ENCODE measurements around the gene ATP12A. TPM values are rescaled to one million over a fixed set of nuclear protein-coding genes. Genes with fewer than 3 reads are reported as not detected.

Gene ATP12A
- total RNA-seq, 4 donors from 2014 or later = 0.27 TPM; not detected in 3

GRCh38 chr13:24680921-24681604 is 855 bp downstream of the ATP12A start:
- Histone ChIP-seq H3K36me3 (no peaks in the 10 kb centered on the region), H3K27me3 (peaks cover 6% of the 10 kb centered on the region), H3K4me3 (replicated peaks in 1 of 3) (peak overlapping the region in 1 of 3 donors; percentile 31), H3K9me3 (no peaks in the 10 kb centered on the region), H3K4me1 (peaks cover 0 to 12% of the 10 kb centered on the region in 2 donors), H3K27ac (no peak overlapping the region)
- no peak for DNase-seq
- intact Hi-C loops (cut with DNase I) = no loop called here
- 49 to 52% methylated on average over 21 to 29 of the region's 29 CpGs for WGBS, 2 donors
- TF ChIP-seq CTCF (IDR thresholded peaks at IDR 0.05) (no peak), POLR2A (IDR thresholded peaks at IDR 0.05) (no peak)

DNA sequence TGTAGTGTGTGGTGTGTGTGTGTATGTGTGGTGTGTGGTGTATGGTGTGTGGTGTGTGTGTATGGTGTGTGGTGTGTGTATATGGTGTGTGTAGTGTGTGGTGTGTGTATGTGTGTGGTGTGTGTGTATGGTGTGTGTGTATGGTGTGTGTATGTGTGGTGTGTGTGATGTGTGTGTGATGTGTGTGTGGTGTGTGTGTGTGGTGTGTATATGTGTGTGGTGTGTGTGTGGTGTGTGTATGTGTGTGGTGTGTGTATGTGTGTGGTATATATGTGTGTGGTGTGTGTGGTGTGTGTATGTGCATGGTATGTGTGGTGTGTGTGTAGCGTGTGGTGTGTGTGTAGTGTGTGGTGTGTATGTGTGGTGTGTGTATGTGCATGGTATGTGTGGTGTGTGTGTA is 1.7 kb downstream of the ATP12A start:
- Histone ChIP-seq H3K27me3 (peaks cover 6% of the 10 kb centered on the region), H3K27ac (no peak overlapping the region), H3K4me3 (replicated peaks in 1 of 3) (no peak overlapping the region), H3K36me3 (no peaks in the 10 kb centered on the region), H3K9me3 (no peaks in the 10 kb centered on the region), H3K4me1 (peaks cover 0 to 12% of the 10 kb centered on the region in 2 donors)
- TF ChIP-seq CTCF (IDR thresholded peaks at IDR 0.05) = no peak
- no peak for TF ChIP-seq POLR2A (IDR thresholded peaks at IDR 0.05)
- no peak for DNase-seq
- WGBS, 2 donors = 88 to 100% methylated on average over 1 of the region's 1 CpG
- intact Hi-C loops (cut with DNase I) = no loop called here

- WGBS, 2 donors = 8 to 11% methylated on average over 2 of the region's 2 CpGs
- Histone ChIP-seq H3K4me3 (replicated peaks in 1 of 3) (no peak overlapping the region), H3K27me3 (peaks cover 6% of the 10 kb centered on the region), H3K9me3 (no peaks in the 10 kb centered on the region), H3K27ac (no peak overlapping the region), H3K4me1 (peaks cover 0 to 12% of the 10 kb centered on the region in 2 donors), H3K36me3 (no peaks in the 10 kb centered on the region)
- intact Hi-C loops (cut with DNase I) = no loop called here
- TF ChIP-seq POLR2A (IDR thresholded peaks at IDR 0.05) = no peak
- TF ChIP-seq CTCF (IDR thresholded peaks at IDR 0.05) = no peak
- DNase-seq = no peak
Observed at GRCh38 chr13:24682353-24682752, 2.1 kb downstream of the ATP12A start.

DNA sequence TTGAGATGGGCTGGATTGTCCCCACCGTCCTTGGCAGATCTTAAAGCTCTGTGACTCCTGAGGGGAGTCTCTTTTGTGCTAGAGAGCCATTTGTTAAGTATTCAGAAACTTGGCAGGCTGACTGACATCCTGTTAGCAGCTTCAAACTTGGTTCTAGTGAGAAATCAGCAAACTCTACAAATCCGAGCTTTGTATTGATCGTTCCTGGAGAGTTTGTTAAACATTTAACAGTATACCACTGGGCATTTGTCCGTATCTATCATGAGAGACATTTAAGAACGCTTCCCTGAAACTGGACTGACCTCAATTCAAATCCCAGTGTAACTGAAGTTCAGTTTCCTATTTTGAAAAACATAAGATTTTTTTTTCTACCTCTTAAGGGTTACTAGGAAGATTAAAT is 3.1 kb downstream of the ATP12A start:
- Histone ChIP-seq H3K36me3 (no peaks in the 10 kb centered on the region), H3K27ac (no peak overlapping the region), H3K27me3 (peaks cover 6% of the 10 kb centered on the region), H3K9me3 (no peaks in the 10 kb centered on the region), H3K4me1 (peaks cover 0 to 12% of the 10 kb centered on the region in 2 donors), H3K4me3 (replicated peaks in 1 of 3) (no peak overlapping the region)
- DNase-seq = no peak
- 48 to 59% methylated on average over 5 of the region's 5 CpGs for WGBS, 2 donors
- no peak for TF ChIP-seq POLR2A (IDR thresholded peaks at IDR 0.05)
- no peak for TF ChIP-seq CTCF (IDR thresholded peaks at IDR 0.05)
- intact Hi-C loops (cut with DNase I) = no loop called here

GRCh38 chr13:24683838-24684599 is 3.8 kb downstream of the ATP12A start:
- DNase-seq = peak; percentile 74 to 75
- Histone ChIP-seq H3K27me3 (peaks cover 6% of the 10 kb centered on the region), H3K36me3 (no peaks in the 10 kb centered on the region), H3K4me1 (peaks cover 0 to 12% of the 10 kb centered on the region in 2 donors), H3K4me3 (replicated peaks in 1 of 3) (no peak overlapping the region), H3K27ac (no peak overlapping the region), H3K9me3 (no peaks in the 10 kb centered on the region)
- WGBS, 2 donors = 7 to 14% methylated on average over 3 to 4 of the region's 4 CpGs
- intact Hi-C loops (cut with DNase I) = no loop called here
- TF ChIP-seq CTCF (IDR thresholded peaks at IDR 0.05) (peak; percentile 39 to 89 (median 69)), POLR2A (IDR thresholded peaks at IDR 0.05) (no peak)

All from thyroid gland (tissue), 4 donors.